Measurements from ENCODE around the gene FAM161B.

- no peak for TF ChIP-seq EP300 (IDR thresholded peaks at IDR 0.05)
- no peak for TF ChIP-seq CTCF (IDR thresholded peaks at IDR 0.05)
- TF ChIP-seq POLR2A (IDR thresholded peaks at IDR 0.05), result no peak
- no peak for TF ChIP-seq POLR2AphosphoS5 (IDR thresholded peaks at IDR 0.05)
These were observed 46.8 kb upstream of the FAM161B start for GRCh38 chr14:73996731-73997107.
